ENCODE measurements around the gene ZNF865.

Gene ZNF865

DNA sequence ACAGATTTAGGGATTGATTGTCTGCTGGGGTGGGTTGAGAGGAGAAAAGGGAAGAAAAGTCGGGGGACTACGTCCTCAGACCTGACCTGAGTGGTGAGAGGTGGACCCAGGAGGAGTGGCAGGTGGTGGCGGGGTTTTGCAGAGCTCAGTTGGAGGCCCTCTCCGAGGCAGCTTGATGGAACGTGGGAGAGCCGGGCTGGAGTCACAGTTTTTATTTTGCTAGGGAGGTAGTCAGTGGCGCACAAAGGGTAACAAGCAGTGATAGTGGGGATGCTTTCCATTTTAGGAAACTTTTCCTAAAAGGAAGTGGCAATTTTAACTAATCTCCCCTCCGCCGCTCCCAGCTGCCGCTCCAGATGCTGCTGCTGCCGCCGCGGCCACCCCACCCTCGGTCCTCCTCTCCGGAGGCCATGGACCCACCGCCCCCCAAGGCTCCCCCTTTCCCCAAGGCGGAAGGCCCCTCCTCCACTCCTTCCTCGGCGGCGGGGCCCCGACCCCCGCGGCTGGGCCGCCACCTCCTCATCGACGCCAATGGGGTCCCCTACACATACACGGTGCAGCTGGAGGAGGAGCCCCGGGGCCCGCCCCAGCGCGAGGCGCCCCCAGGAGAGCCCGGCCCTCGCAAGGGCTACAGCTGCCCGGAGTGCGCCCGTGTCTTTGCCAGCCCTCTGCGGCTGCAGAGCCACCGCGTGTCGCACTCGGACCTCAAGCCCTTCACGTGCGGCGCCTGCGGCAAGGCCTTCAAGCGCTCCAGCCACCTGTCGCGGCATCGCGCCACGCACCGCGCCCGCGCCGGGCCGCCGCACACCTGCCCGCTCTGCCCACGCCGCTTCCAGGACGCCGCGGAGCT, 36.9 kb downstream of the ZNF865 start:
- Histone ChIP-seq H3K27ac (ENCODE audit: low read depth, low read length) (no peak overlapping the region), H3K4me1 (ENCODE audit: control insufficient read depth, insufficient read depth, low read length) (peaks cover 14% of the 10 kb centered on the region), H3K27me3 (ENCODE audit: control insufficient read depth, insufficient read depth, low read length) (no peaks in the 10 kb centered on the region), H3K4me3 (ENCODE audit: low read depth, low read length) (peak overlapping the region; percentile 91), H3K9me3 (ENCODE audit: control insufficient read depth, insufficient read depth, low read depth, low read length) (no peaks in the 10 kb centered on the region), H3K36me3 (ENCODE audit: control insufficient read depth, insufficient read depth, low read length) (peaks cover 16% of the 10 kb centered on the region), H3K9ac (ENCODE audit: low read length) (peak overlapping the region; percentile 64)

DNA sequence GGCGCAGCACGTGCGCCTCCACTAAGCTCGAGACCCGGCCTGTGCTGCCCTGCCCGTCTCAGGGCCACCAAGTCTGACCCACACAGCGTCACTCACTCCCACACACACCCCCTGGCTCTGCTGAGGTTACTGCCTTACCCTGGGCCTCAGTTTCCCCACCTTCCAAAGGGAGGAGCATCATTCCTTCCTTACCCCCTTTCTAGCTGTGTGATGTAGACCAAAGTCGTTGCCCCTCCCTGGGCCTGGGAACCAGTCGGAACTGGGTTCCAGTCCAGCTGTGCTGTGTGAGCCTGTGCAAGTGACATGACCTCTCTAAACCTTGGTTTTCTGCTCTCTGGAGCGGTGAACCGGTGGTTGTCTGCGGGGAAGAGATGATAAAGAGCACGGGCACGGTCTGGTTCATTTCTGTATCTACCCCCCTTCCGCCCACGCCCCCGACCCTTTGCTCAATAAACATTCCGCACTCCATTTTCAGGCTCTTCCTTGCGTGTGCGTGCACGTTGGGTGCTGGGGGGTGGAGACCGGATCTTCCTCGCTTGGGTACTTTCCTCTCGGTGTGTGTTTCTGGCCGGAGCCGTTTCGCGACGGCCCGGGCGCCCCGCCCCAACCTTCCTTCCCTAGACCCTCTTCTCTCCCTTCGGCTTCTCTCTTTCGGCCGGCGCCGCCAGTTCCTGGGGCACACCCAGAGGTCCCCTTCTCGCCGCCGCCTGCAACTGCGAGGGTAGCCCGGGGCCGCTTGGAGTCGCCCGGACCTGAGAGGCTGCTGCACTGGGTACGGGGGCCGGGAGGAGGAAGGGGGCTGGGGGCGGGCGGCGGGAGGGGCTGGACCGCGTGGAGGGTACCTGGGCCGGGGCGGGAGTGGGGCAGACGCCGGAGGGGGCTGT, 37.8 kb downstream of the ZNF865 start, which contains the start of gene ZNF581:
ZNF581 (plus strand) TSS at position 647 of the 884 bp plus-strand sequence. CDS start 923 bp downstream, outside the sequence.
- peak within 1 kb of the TSS; percentile 63 for H3K27ac ChIP-seq (ENCODE audit: low read depth, low read length)

DNA sequence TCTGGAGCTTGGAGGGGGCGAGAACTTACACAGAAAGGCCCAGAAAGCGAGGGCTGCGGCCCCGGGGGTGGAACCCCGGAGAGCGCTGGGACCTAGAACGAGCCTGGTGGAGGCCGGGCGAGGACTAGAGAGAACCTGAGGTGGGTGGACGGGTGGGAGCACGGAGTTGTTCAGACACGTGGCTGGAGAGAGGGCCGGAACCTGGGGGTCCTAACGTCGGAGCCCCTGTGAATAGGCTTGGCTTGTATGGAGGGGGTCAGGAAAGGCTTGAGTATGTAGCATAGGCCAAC, 38.4 kb downstream of the ZNF865 start:
- Histone ChIP-seq H3K4me1 (ENCODE audit: control insufficient read depth, insufficient read depth, low read length) (peaks cover 18% of the 10 kb centered on the region), H3K9me3 (ENCODE audit: control insufficient read depth, insufficient read depth, low read depth, low read length) (no peaks in the 10 kb centered on the region), H3K27me3 (ENCODE audit: control insufficient read depth, insufficient read depth, low read length) (no peaks in the 10 kb centered on the region), H3K9ac (ENCODE audit: low read length) (peak overlapping the region; percentile 92), H3K4me3 (ENCODE audit: low read depth, low read length) (peak overlapping the region; percentile 91), H3K27ac (ENCODE audit: low read depth, low read length) (peak overlapping the region; percentile 63), H3K36me3 (ENCODE audit: control insufficient read depth, insufficient read depth, low read length) (peaks cover 16% of the 10 kb centered on the region)

More for the DNA sequence above, 37.8 kb downstream of the ZNF865 start, which contains the start of gene ZNF581:
- H3K9me3 ChIP-seq (ENCODE audit: control insufficient read depth, insufficient read depth, low read depth, low read length): no peaks in the 10 kb centered on the region
- H3K36me3 ChIP-seq (ENCODE audit: control insufficient read depth, insufficient read depth, low read length): peaks cover 16% of the 10 kb centered on the region
- peak within 1 kb of the TSS; percentile 92 for H3K9ac ChIP-seq (ENCODE audit: low read length)
- H3K4me1 ChIP-seq (ENCODE audit: control insufficient read depth, insufficient read depth, low read length): peaks cover 14% of the 10 kb centered on the region
- peak within 1 kb of the TSS; percentile 91 for H3K4me3 ChIP-seq (ENCODE audit: low read depth, low read length)
- no peaks in the 10 kb centered on the region for H3K27me3 ChIP-seq (ENCODE audit: control insufficient read depth, insufficient read depth, low read length)

DNA sequence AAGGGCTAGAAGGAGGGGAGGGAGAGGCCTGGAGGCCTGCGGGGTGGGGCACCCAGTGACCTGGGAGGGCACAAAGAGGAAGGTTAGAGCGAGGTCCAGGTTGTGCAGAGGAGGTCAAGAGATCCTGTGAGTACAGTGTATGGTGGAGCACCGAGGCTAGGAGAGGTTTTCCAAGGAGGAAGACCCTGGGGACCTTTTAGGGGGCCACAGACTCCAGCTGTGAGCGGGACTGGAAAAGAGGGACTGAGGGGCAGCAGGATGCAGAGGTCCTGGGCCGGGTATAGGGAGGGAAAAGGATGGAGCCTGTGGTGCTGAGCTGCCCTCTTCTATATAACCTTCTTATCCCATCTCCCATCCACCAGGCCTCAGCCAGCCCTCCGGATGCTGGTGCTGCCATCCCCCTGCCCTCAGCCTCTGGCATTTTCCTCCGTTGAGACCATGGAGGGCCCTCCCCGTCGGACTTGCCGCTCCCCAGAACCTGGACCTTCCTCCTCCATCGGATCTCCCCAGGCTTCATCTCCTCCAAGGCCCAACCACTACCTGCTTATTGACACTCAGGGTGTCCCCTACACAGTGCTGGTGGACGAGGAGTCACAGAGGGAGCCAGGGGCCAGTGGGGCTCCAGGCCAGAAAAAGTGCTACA, 38.9 kb downstream of the ZNF865 start:
- H3K27ac ChIP-seq (ENCODE audit: low read depth, low read length): peak overlapping the region; percentile 63; the same call in 1 of the 2 replicates

DNA sequence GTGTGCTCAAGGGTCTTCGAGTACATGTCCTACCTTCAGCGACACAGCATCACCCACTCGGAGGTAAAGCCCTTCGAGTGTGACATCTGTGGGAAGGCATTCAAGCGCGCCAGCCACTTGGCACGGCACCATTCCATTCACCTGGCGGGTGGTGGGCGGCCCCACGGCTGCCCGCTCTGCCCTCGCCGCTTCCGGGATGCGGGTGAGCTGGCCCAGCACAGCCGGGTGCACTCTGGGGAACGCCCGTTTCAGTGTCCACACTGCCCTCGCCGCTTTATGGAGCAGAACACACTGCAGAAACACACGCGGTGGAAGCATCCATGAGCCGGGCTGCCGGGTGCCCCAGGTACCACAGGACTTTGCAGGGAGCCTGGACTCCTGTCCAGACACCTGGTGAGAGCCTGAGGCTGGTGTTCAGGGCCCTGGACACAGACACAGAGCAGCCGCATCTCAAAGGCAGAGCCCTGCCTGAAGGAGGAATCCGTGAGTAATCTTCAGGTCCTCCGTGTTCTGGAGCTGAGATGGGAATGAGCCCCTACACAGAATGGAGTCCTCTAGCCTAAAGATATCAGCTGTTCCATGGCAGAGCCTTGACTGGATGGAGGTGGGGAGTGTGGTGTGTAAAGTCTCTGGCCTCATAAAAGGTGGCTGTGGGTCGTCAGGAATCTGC, 39.5 kb downstream of the ZNF865 start:
- H3K27ac ChIP-seq (ENCODE audit: low read depth, low read length): no peak overlapping the region
- H3K9me3 ChIP-seq (ENCODE audit: control insufficient read depth, insufficient read depth, low read depth, low read length): no peaks in the 10 kb centered on the region
- H3K36me3 ChIP-seq (ENCODE audit: control insufficient read depth, insufficient read depth, low read length): peaks cover 16% of the 10 kb centered on the region
- peak overlapping the region; percentile 91 for H3K4me3 ChIP-seq (ENCODE audit: low read depth, low read length)
- peaks cover 18% of the 10 kb centered on the region for H3K4me1 ChIP-seq (ENCODE audit: control insufficient read depth, insufficient read depth, low read length)
- H3K9ac ChIP-seq (ENCODE audit: low read length): peak overlapping the region; percentile 92
- no peaks in the 10 kb centered on the region for H3K27me3 ChIP-seq (ENCODE audit: control insufficient read depth, insufficient read depth, low read length)

More for the DNA sequence above, 38.9 kb downstream of the ZNF865 start:
- Histone ChIP-seq H3K9ac (ENCODE audit: low read length) (peak overlapping the region; percentile 92), H3K9me3 (ENCODE audit: control insufficient read depth, insufficient read depth, low read depth, low read length) (no peaks in the 10 kb centered on the region), H3K4me1 (ENCODE audit: control insufficient read depth, insufficient read depth, low read length) (peaks cover 18% of the 10 kb centered on the region), H3K27me3 (ENCODE audit: control insufficient read depth, insufficient read depth, low read length) (no peaks in the 10 kb centered on the region), H3K4me3 (ENCODE audit: low read depth, low read length) (peak overlapping the region; percentile 91), H3K36me3 (ENCODE audit: control insufficient read depth, insufficient read depth, low read length) (peaks cover 16% of the 10 kb centered on the region)

DNA sequence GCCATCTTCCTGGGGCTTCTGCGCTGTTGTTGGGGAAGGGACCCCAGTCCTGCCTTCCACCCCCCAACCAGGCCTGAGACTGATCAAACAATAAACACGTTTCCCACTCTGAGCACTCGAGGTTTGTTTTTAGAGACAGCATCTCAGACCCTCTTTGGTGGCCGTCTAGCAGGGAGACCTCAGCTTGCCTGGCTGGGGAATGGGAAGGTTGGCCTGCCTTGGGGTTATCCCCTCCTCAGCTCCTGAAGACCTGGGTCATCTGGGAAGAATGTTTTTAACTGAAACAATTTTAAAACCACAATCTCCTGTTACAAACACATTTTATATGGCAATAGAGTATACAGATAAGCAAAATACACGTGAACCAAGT, 40.0 kb downstream of the ZNF865 start:
- Histone ChIP-seq H3K36me3 (ENCODE audit: control insufficient read depth, insufficient read depth, low read length) (peaks cover 16% of the 10 kb centered on the region), H3K4me1 (ENCODE audit: control insufficient read depth, insufficient read depth, low read length) (peaks cover 15% of the 10 kb centered on the region), H3K4me3 (ENCODE audit: low read depth, low read length) (no peak overlapping the region), H3K27ac (ENCODE audit: low read depth, low read length) (no peak overlapping the region), H3K27me3 (ENCODE audit: control insufficient read depth, insufficient read depth, low read length) (no peaks in the 10 kb centered on the region), H3K9me3 (ENCODE audit: control insufficient read depth, insufficient read depth, low read depth, low read length) (no peaks in the 10 kb centered on the region), H3K9ac (ENCODE audit: low read length) (no peak overlapping the region)

DNA sequence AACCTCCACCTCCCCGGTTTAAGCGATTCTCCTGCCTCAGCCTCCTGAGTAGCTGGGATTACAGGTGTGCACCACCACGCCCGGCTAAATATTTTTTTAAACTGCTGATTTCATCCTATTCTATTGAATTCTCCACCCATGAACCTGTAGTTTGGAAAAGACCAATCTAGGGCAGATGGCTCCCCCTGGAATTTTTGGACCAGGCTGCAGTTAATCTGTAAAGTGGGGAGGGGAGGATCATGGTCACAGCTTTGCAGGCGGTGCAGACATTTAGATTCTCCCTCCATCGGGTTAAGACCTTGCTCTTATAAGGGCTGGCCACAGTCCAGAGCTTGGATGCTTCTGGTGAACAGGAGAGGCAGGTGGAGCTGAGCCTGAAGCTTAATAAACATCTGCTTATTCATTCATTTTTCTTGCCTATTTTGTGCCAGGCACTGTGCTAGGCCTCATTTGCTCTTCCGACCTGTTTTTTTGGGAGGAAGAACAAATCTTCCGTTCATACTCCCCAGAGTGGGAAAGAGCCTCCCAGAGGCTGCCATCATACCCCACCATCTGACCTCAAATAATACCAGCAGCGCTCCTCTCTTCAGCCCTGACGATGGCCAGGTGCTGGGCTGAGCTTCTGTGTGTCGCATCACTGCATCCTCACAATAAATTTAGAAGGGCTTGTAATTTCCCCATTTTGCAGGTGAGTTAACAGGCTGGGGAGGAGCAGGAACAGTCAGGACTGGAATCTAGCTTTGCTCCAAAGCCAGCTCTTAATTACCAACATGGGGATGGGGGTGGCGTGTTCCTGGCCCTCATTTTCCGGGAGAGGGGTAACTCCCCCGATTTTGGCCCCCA, 41.7 kb downstream of the ZNF865 start:
- Histone ChIP-seq H3K4me3 (ENCODE audit: low read depth, low read length) (peak overlapping the region; percentile 89), H3K27me3 (ENCODE audit: control insufficient read depth, insufficient read depth, low read length) (no peaks in the 10 kb centered on the region), H3K4me1 (ENCODE audit: control insufficient read depth, insufficient read depth, low read length) (peaks cover 16% of the 10 kb centered on the region), H3K36me3 (ENCODE audit: control insufficient read depth, insufficient read depth, low read length) (peaks cover 16% of the 10 kb centered on the region), H3K27ac (ENCODE audit: low read depth, low read length) (no peak overlapping the region), H3K9me3 (ENCODE audit: control insufficient read depth, insufficient read depth, low read depth, low read length) (no peaks in the 10 kb centered on the region), H3K9ac (ENCODE audit: low read length) (peak overlapping the region; percentile 93)

DNA sequence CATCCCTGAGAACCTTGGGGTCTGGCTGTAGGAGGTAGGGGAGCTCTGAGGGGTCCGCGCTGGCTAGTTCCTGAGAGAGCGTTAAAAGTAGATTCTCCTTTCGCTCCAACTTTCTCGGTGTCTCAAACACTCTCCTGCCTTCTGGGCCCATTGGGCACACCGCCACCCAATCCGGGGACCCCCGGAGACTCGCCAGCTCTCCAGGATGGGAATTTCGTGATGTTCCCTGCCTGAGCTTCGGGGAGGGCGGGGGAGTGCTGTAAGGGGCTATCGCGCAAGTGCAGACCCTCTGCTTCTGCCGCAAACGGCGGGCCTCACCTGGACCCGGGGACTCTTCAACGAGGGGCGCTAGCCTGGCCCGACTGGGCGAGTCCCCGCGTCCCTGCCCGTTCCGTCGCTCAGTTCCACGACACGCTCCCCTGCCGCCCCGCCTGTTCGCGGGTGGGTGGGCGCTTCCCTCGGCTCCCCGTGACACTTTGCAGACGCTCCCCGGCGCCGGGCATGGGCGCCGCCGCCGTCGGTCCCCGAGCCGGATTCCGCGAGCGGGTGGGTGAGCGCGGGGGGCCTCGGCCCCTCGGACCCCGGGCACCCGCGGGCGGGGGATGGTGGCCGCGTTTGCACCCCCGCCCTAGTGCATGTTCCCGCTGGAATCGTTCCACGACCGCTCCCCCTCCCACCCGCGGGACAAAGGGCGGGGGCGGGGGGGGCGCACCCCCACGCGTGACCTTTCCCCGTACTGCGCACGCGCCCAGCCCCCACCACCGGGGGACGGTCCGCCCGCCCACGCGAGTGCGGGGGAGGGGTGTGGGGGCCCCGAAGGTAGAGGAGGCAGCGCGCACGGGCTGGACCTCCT, 42.5 kb downstream of the ZNF865 start, which contains the start of gene CCDC106:
CCDC106 (plus strand) TSS at position 481 of the 853 bp plus-strand sequence. CDS start 835 bp downstream, outside the sequence.
- Histone ChIP-seq H3K27ac (ENCODE audit: low read depth, low read length) (peak within 1 kb of the TSS; percentile 85), H3K4me3 (ENCODE audit: low read depth, low read length) (peak within 1 kb of the TSS; percentile 89), H3K9me3 (ENCODE audit: control insufficient read depth, insufficient read depth, low read depth, low read length) (no peaks in the 10 kb centered on the region)

DNA sequence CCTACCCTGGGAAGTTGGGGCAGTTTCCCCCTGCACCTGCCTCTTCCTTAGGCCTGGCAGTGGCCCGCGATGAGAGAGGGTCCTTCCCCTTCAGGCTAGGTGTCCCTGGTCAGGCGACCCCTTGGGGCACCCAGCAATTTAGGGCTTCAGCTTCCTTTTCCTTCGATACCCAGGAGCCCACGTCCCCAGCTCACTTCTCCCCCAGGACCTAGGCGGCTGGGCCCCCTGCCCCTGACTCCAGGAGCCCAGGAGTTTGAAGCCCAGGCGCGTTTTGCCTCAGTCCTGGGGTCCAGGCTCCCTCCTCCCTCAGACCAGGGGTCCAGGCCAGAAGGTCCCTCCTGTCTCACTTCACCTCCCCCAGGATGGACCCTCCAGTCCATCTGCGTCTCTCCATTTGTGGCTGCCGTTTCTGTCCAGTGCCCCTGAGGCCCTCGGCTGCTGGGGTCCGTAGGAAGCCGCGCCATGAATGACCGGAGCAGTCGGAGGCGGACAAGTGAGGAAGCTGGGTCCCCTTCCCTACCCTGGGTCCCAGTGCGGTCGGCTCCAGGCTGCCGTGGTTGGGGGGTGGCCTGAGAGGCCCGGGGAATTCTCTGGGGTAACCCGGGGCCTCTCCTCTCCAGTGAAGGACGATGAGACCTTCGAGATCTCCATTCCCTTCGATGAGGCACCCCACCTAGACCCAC, 43.3 kb downstream of the ZNF865 start:
- H3K9me3 ChIP-seq (ENCODE audit: control insufficient read depth, insufficient read depth, low read depth, low read length): no peaks in the 10 kb centered on the region
- H3K27me3 ChIP-seq (ENCODE audit: control insufficient read depth, insufficient read depth, low read length): no peaks in the 10 kb centered on the region
- H3K4me3 ChIP-seq (ENCODE audit: low read depth, low read length): peak overlapping the region; percentile 89
- peak overlapping the region; percentile 93 for H3K9ac ChIP-seq (ENCODE audit: low read length)
- peaks cover 16% of the 10 kb centered on the region for H3K36me3 ChIP-seq (ENCODE audit: control insufficient read depth, insufficient read depth, low read length)
- H3K27ac ChIP-seq (ENCODE audit: low read depth, low read length): peak overlapping the region; percentile 85; the same call in 1 of the 2 replicates
- H3K4me1 ChIP-seq (ENCODE audit: control insufficient read depth, insufficient read depth, low read length): peaks cover 14% of the 10 kb centered on the region

More for the DNA sequence above, 42.5 kb downstream of the ZNF865 start, which contains the start of gene CCDC106:
- Histone ChIP-seq H3K27me3 (ENCODE audit: control insufficient read depth, insufficient read depth, low read length) (no peaks in the 10 kb centered on the region), H3K4me1 (ENCODE audit: control insufficient read depth, insufficient read depth, low read length) (peaks cover 17% of the 10 kb centered on the region), H3K36me3 (ENCODE audit: control insufficient read depth, insufficient read depth, low read length) (peaks cover 16% of the 10 kb centered on the region), H3K9ac (ENCODE audit: low read length) (peak within 1 kb of the TSS; percentile 93)
